ENCODE results near the gene MLKL. TPM values are rescaled to one million over a fixed set of nuclear protein-coding genes. Genes with fewer than 3 reads are reported as not detected.
A peak's percentile ranks its signal among the peaks of the same experiment; 100 is the strongest.

Gene MLKL
- total RNA-seq, 1 donor from 2014 or later, result 3.7 TPM

DNA sequence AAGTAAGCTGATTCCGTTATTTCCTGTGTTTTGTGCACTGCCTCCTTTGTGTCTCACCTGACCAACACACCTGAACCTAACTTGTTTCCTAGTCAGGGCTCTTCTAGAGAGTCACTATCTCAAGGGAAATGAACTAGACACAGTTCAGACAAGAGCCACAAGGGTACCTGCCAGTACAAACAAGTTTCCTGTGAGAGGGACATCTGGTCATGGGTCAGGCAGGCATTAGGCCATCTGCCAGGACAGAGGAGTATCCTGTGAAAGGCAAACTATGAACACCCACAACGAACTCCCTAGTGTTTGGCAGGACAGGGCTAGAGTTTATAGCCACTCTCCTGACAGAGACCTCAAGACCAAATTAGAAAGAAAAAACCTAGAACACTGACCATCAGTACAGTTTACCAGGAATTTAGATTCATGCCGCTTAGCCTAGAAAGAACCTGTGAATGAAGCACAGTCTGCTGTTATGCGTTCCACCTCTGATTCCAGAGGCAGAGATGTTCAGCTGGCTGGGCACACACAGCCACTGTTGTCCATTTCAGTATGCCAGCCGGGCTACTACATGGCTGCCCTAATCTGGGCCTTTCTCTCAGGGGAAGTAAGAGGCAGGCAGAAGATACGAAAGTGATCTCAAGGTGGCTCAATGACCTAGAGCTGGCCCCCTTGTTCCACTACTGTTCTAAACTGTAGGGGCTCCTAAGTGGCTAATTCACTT lies 73.0 kb downstream of the MLKL start:
- Histone ChIP-seq H3K27me3 (ENCODE audit: control insufficient read depth in 3 of 3, insufficient read depth in 3 of 3, low read length in 3 of 3) (no peaks in the 10 kb centered on the region), H3K36me3 (ENCODE audit: control insufficient read depth in 3 of 3, insufficient read depth in 3 of 3, low read length in 3 of 3) (peaks cover 31 to 69% (median 66%) of the 10 kb centered on the region in 3 donors), H3K4me3 (ENCODE audit: low read length in 3 of 3) (no peak overlapping the region), H3K4me1 (ENCODE audit: control insufficient read depth in 3 of 3, insufficient read depth in 3 of 3, low read length in 3 of 3) (peaks cover 0 to 7% (median 6%) of the 10 kb centered on the region in 3 donors), H3K9me3 (ENCODE audit: control insufficient read depth in 3 of 3, low read length in 3 of 3) (no peaks in the 10 kb centered on the region), H3K27ac (ENCODE audit: low read depth, low read length) (no peak overlapping the region), H3K9ac (ENCODE audit: low read depth in 1 of 3, low read length in 3 of 3) (no peak overlapping the region)

GRCh38 chr16:74626741-74627416 lies 73.8 kb downstream of the MLKL start:
- Histone ChIP-seq H3K36me3 (ENCODE audit: control insufficient read depth in 3 of 3, insufficient read depth in 3 of 3, low read length in 3 of 3) (peaks cover 29 to 65% (median 63%) of the 10 kb centered on the region in 3 donors), H3K4me3 (ENCODE audit: low read length in 3 of 3) (no peak overlapping the region), H3K27ac (ENCODE audit: low read depth, low read length) (no peak overlapping the region), H3K27me3 (ENCODE audit: control insufficient read depth in 3 of 3, insufficient read depth in 3 of 3, low read length in 3 of 3) (no peaks in the 10 kb centered on the region), H3K9ac (ENCODE audit: low read depth in 1 of 3, low read length in 3 of 3) (peak overlapping the region in 1 of 3 donors; percentile 30), H3K9me3 (ENCODE audit: control insufficient read depth in 3 of 3, low read length in 3 of 3) (no peaks in the 10 kb centered on the region), H3K4me1 (ENCODE audit: control insufficient read depth in 3 of 3, insufficient read depth in 3 of 3, low read length in 3 of 3) (peaks cover 0 to 7% (median 6%) of the 10 kb centered on the region in 3 donors)

GRCh38 chr16:74625500-74626350 lies 74.9 kb downstream of the MLKL start:
- peaks cover 26 to 58% (median 53%) of the 10 kb centered on the region in 3 donors for H3K36me3 ChIP-seq (ENCODE audit: control insufficient read depth in 3 of 3, insufficient read depth in 3 of 3, low read length in 3 of 3)
- H3K27ac ChIP-seq (ENCODE audit: low read depth, low read length), result no peak overlapping the region

DNA sequence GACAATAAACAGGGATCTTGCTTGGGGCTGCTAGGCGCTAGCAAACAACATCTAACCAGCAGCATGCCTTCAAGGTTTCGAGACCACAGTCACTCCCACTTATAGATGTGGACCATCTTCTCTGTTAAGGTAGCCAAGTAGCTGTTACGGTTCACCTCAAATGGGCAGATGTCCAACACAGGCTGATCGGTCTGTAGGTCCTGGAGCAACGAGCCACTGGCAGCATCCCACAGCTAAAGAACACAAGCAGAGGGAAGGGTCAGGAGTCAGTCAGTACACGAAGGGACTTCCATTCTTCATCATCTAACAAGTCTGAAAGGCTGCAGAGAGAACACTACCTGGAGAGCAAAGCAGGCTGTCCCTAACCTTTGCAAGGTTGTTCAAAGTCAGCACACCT lies 76.8 kb downstream of the MLKL start:
- Histone ChIP-seq H3K9ac (ENCODE audit: low read depth in 1 of 3, low read length in 3 of 3) (no peak overlapping the region), H3K36me3 (ENCODE audit: control insufficient read depth in 3 of 3, insufficient read depth in 3 of 3, low read length in 3 of 3) (peaks cover 26 to 47% (median 42%) of the 10 kb centered on the region in 3 donors)

More at GRCh38 chr16:74625500-74626350, 74.9 kb downstream of the MLKL start:
- Histone ChIP-seq H3K9ac (ENCODE audit: low read depth in 1 of 3, low read length in 3 of 3) (no peak overlapping the region), H3K4me1 (ENCODE audit: control insufficient read depth in 3 of 3, insufficient read depth in 3 of 3, low read length in 3 of 3) (peaks cover 0 to 7% (median 6%) of the 10 kb centered on the region in 3 donors), H3K9me3 (ENCODE audit: control insufficient read depth in 3 of 3, low read length in 3 of 3) (no peaks in the 10 kb centered on the region), H3K27me3 (ENCODE audit: control insufficient read depth in 3 of 3, insufficient read depth in 3 of 3, low read length in 3 of 3) (no peaks in the 10 kb centered on the region), H3K4me3 (ENCODE audit: low read length in 3 of 3) (no peak overlapping the region)

DNA sequence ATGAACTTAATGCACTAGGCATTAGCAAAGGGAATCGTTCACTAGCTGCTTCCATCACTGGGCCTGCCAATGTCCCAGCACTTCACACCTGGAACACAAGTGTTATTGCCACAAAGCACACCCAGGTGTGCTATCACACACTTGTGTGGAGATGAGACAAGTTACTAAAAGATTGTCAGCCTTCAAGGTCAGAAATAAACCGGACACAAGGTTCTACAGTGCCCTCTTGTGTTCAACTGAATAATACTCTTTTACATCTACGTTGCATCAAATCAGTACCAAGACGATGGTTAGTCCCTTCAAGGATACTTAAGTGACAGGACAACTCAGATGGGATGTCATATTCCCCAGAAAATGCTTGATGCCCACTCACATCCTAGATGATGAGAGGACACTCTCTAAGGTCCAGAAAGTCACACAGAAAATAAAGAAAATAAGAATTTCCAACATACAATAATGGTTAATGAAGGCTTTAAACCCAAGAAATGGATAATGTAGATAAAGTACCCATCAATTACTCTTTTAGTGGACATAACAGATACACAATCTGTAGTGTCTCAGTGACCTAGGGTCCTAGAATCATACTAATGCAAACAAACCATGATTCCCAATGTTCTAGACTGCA lies 77.3 kb downstream of the MLKL start:
- Histone ChIP-seq H3K27ac (ENCODE audit: low read depth, low read length) (no peak overlapping the region), H3K36me3 (ENCODE audit: control insufficient read depth in 3 of 3, insufficient read depth in 3 of 3, low read length in 3 of 3) (peaks cover 23 to 45% (median 39%) of the 10 kb centered on the region in 3 donors)

More for the DNA sequence above, 76.8 kb downstream of the MLKL start:
- H3K9me3 ChIP-seq (ENCODE audit: control insufficient read depth in 3 of 3, low read length in 3 of 3), result no peaks in the 10 kb centered on the region
- peaks cover 0 to 7% (median 6%) of the 10 kb centered on the region in 3 donors for H3K4me1 ChIP-seq (ENCODE audit: control insufficient read depth in 3 of 3, insufficient read depth in 3 of 3, low read length in 3 of 3)
- no peak overlapping the region for H3K4me3 ChIP-seq (ENCODE audit: low read length in 3 of 3)
- no peaks in the 10 kb centered on the region for H3K27me3 ChIP-seq (ENCODE audit: control insufficient read depth in 3 of 3, insufficient read depth in 3 of 3, low read length in 3 of 3)
- H3K27ac ChIP-seq (ENCODE audit: low read depth, low read length), result no peak overlapping the region

DNA sequence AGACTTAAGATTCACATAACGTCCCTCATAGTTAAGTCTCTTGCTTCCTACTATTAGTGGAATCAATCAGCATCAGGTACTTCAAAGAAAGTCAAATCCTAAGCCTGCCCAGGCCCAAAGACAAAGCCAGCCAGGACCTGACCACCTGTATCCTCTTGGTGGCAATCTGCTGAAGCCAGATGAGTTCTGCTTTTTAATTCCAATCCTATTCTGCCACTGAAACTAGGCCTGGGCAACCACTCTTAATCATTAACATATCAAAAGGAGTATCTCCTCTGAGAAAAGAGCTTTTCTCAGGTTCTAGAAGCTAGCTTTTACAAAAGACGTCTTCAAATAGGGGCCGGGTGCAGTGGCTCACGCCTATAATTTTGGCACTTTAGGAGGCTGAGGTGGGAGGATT lies 78.7 kb downstream of the MLKL start:
- peaks cover 12 to 34% (median 28%) of the 10 kb centered on the region in 3 donors for H3K36me3 ChIP-seq (ENCODE audit: control insufficient read depth in 3 of 3, insufficient read depth in 3 of 3, low read length in 3 of 3)

More for the DNA sequence above, 77.3 kb downstream of the MLKL start:
- no peak overlapping the region for H3K4me3 ChIP-seq (ENCODE audit: low read length in 3 of 3)
- H3K4me1 ChIP-seq (ENCODE audit: control insufficient read depth in 3 of 3, insufficient read depth in 3 of 3, low read length in 3 of 3), result peaks cover 0 to 7% (median 6%) of the 10 kb centered on the region in 3 donors
- H3K27me3 ChIP-seq (ENCODE audit: control insufficient read depth in 3 of 3, insufficient read depth in 3 of 3, low read length in 3 of 3), result no peaks in the 10 kb centered on the region
- H3K9me3 ChIP-seq (ENCODE audit: control insufficient read depth in 3 of 3, low read length in 3 of 3), result no peaks in the 10 kb centered on the region
- H3K9ac ChIP-seq (ENCODE audit: low read depth in 1 of 3, low read length in 3 of 3), result no peak overlapping the region

More for the DNA sequence above, 78.7 kb downstream of the MLKL start:
- Histone ChIP-seq H3K4me1 (ENCODE audit: control insufficient read depth in 3 of 3, insufficient read depth in 3 of 3, low read length in 3 of 3) (no peaks in the 10 kb centered on the region), H3K9ac (ENCODE audit: low read depth in 1 of 3, low read length in 3 of 3) (no peak overlapping the region), H3K9me3 (ENCODE audit: control insufficient read depth in 3 of 3, low read length in 3 of 3) (no peaks in the 10 kb centered on the region), H3K4me3 (ENCODE audit: low read length in 3 of 3) (no peak overlapping the region), H3K27ac (ENCODE audit: low read depth, low read length) (no peak overlapping the region), H3K27me3 (ENCODE audit: control insufficient read depth in 3 of 3, insufficient read depth in 3 of 3, low read length in 3 of 3) (no peaks in the 10 kb centered on the region)

Other genes starting within 250 kb of the MLKL start
- 97.1 TPM for gene GLG1, start 93.7 kb downstream of the MLKL start, total RNA-seq
- 17.7 TPM for gene RFWD3, start 34.0 kb downstream of the MLKL start, total RNA-seq
- not detected for gene FA2H, start 74.0 kb upstream of the MLKL start, total RNA-seq

All from skeletal muscle tissue (tissue), 4 donors.